ENCODE data around the gene DLG2.

DNA sequence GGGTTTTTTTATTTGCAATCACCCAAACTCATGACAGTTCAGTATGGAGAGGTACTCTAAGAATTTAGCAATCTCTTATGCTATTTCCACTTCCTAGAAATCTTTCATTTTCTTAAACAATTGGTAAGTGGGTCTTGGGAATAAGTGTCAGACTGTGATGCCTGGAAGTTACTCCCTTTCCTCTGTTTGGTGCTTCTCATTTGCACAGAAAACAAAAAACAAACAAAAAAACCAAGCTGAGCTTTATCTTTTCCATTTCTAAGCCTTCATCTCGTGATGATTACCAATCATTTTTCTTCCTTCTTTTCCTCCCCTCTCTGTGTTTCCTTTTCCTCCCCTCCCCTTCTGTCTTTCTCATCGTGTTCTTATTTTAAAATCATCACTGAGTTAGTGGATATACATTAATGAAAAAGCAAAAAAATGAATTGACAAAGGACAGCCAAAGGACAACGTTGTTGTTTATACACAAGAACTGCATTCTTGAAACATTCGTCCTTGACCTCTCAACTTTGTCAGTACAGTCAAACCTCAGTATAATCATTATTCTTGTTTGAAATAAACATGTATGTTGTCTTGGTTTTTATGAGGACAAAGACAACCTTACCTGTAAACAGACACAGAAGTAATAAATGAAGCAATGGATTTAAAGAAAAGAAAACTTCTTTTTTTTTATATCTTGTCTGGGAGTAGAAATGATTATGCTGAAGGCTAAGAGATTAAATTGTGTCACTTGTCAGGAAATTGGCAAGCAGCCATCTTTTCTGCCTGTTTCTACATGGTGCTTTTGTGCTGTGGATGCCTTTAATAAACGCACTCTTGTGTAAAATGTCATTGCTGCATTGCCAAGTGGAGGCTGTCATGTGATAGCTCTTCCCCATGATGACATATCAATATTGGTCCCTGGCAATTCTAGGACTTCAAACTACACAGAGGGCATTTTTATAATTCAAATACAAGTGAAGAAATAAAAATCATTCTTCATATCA, 1537.8 kb downstream of the DLG2 start:
- no peak for TF ChIP-seq CTCF (IDR thresholded peaks at IDR 0.05; ENCODE audit: low read depth, low read length, missing input control)
- no peak for TF ChIP-seq YY1 (IDR thresholded peaks at IDR 0.05)
- no peak for TF ChIP-seq RXRA (IDR thresholded peaks at IDR 0.05)
- no peak for TF ChIP-seq JUND (IDR thresholded peaks at IDR 0.05)
- TF ChIP-seq EGR1 (IDR thresholded peaks at IDR 0.05; ENCODE audit: low read depth in 2 of 2), result no peak
- TF ChIP-seq TAF1 (conservative IDR thresholded peaks at IDR 0.05), result no peak
- TF ChIP-seq, protein P1, sequence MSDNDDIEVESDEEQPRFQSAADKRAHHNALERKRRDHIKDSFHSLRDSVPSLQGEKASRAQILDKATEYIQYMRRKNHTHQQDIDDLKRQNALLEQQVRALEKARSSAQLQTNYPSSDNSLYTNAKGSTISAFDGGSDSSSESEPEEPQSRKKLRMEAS (IDR thresholded peaks at IDR 0.05), result no peak
- TF ChIP-seq, protein P2, sequence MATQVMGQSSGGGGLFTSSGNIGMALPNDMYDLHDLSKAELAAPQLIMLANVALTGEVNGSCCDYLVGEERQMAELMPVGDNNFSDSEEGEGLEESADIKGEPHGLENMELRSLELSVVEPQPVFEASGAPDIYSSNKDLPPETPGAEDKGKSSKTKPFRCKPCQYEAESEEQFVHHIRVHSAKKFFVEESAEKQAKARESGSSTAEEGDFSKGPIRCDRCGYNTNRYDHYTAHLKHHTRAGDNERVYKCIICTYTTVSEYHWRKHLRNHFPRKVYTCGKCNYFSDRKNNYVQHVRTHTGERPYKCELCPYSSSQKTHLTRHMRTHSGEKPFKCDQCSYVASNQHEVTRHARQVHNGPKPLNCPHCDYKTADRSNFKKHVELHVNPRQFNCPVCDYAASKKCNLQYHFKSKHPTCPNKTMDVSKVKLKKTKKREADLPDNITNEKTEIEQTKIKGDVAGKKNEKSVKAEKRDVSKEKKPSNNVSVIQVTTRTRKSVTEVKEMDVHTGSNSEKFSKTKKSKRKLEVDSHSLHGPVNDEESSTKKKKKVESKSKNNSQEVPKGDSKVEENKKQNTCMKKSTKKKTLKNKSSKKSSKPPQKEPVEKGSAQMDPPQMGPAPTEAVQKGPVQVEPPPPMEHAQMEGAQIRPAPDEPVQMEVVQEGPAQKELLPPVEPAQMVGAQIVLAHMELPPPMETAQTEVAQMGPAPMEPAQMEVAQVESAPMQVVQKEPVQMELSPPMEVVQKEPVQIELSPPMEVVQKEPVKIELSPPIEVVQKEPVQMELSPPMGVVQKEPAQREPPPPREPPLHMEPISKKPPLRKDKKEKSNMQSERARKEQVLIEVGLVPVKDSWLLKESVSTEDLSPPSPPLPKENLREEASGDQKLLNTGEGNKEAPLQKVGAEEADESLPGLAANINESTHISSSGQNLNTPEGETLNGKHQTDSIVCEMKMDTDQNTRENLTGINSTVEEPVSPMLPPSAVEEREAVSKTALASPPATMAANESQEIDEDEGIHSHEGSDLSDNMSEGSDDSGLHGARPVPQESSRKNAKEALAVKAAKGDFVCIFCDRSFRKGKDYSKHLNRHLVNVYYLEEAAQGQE (IDR thresholded peaks at IDR 0.05), result no peak
- peak; percentile 6 to 42 for TF ChIP-seq RAD21 (IDR thresholded peaks at IDR 0.05)
- no peak for TF ChIP-seq SP1 (IDR thresholded peaks at IDR 0.05)
- no peak for TF ChIP-seq FOXA1 (IDR thresholded peaks at IDR 0.05)
- TF ChIP-seq, protein P3, sequence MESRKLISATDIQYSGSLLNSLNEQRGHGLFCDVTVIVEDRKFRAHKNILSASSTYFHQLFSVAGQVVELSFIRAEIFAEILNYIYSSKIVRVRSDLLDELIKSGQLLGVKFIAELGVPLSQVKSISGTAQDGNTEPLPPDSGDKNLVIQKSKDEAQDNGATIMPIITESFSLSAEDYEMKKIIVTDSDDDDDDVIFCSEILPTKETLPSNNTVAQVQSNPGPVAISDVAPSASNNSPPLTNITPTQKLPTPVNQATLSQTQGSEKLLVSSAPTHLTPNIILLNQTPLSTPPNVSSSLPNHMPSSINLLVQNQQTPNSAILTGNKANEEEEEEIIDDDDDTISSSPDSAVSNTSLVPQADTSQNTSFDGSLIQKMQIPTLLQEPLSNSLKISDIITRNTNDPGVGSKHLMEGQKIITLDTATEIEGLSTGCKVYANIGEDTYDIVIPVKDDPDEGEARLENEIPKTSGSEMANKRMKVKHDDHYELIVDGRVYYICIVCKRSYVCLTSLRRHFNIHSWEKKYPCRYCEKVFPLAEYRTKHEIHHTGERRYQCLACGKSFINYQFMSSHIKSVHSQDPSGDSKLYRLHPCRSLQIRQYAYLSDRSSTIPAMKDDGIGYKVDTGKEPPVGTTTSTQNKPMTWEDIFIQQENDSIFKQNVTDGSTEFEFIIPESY (IDR thresholded peaks at IDR 0.05), result no peak
